Hepatocyte (in vitro differentiated cells): ENCODE measurements around the gene SCLT1. TPM values are rescaled to one million over a fixed set of nuclear protein-coding genes. Genes with fewer than 3 reads are reported as not detected.

ENCODE experiments used
- DNase-seq: peaks from one replicate; pipeline ENCODE4 v3.0.0-alpha.2; 2016; ENCODE audit warnings: low spot score
- H2AFZ ChIP-seq: fragments of 200-600 bp; sonication (generic); 2 replicates; pipeline ENCODE4 v1.6.0; 2016; ENCODE audit warnings: antibody characterized with exemption, mild to moderate bottlenecking
- H3K27ac ChIP-seq: fragments of 200-600 bp; sonication (generic); 2 replicates; pipeline ENCODE4 v1.5.1; 2016; ENCODE audit warnings: mild to moderate bottlenecking
- H3K27me3 ChIP-seq: fragments of 200-600 bp; sonication (generic); 2 replicates; pipeline ENCODE4 v1.6.1; 2016
- H3K36me3 ChIP-seq: fragments of 200-600 bp; sonication (generic); replicated peaks from 2 replicates; pipeline ENCODE4 v1.5.1; 2016; ENCODE audit warnings: low read depth; ENCODE audit not compliant: insufficient read depth
- H3K4me1 ChIP-seq: fragments of 200-600 bp; sonication (generic); 2 replicates; pipeline ENCODE4 v1.5.1; 2016; ENCODE audit warnings: mild to moderate bottlenecking, moderate library complexity; ENCODE audit not compliant: insufficient read depth
- H3K4me2 ChIP-seq: fragments of 200-600 bp; sonication (generic); 2 replicates; pipeline ENCODE4 v1.6.0; 2016
- H3K4me3 ChIP-seq: fragments of 200-600 bp; sonication (generic); 2 replicates; pipeline ENCODE4 v1.5.1; 2016; ENCODE audit warnings: mild to moderate bottlenecking
- H3K79me2 ChIP-seq: fragments of 200-600 bp; sonication (generic); 2 replicates; pipeline ENCODE4 v1.6.0; 2017; ENCODE audit warnings: mild to moderate bottlenecking
- H3K9me2 ChIP-seq: fragments of 200-600 bp; sonication (generic); replicated peaks from 2 replicates; pipeline ENCODE4 v1.6.0; 2017; ENCODE audit warnings: mild to moderate bottlenecking; ENCODE audit not compliant: insufficient read depth
- H3K9me3 ChIP-seq: fragments of 200-600 bp; sonication (generic); 2 replicates; pipeline ENCODE4 v1.5.1; 2016; ENCODE audit warnings: low read depth, mild to moderate bottlenecking
- H4K20me1 ChIP-seq: fragments of 200-600 bp; sonication (generic); 2 replicates; pipeline ENCODE4 v1.6.0; 2016; ENCODE audit warnings: mild to moderate bottlenecking; ENCODE audit not compliant: insufficient read depth, poor library complexity, severe bottlenecking
- EZH2 ChIP-seq: fragments of 200-600 bp; sonication (generic); IDR thresholded peaks from 2 replicates; pipeline ENCODE4 v1.6.1; 2016; ENCODE audit warnings: antibody characterized with exemption, mild to moderate bottlenecking, borderline replicate concordance
- EZH2phosphoT487 ChIP-seq: fragments of 200-600 bp; sonication (generic); IDR thresholded peaks from one replicate; pipeline ENCODE4 v1.6.1; 2018; ENCODE audit warnings: antibody characterized with exemption, mild to moderate bottlenecking, low read depth, moderate library complexity; ENCODE audit not compliant: unreplicated experiment, severe bottlenecking
- WGBS: methylation state at CpG from one replicate; pipeline ENCODE4 v1.1.6; 2016; ENCODE audit warnings: low lambda C conversion rate; ENCODE audit errors: missing lambda C conversion rate; 5-methylcytosine and 5-hydroxymethylcytosine counted together
- polyA plus RNA-seq: library from polyadenylated mRNA; unstranded; fragments of >200 nt; fragmentation: Nextera tagmentation; extraction: Ambion mirVana; gene quantifications from 2 replicates; pipeline ENCODE4 v1.2.1, GENCODE V29; 2016
- total RNA-seq: library from RNA; depleted of rRNA; stranded (reverse); fragments of >200 nt; gene quantifications from 2 replicates; pipeline ENCODE4 v1.2.3, GENCODE V29; 2014
- TF ChIP-seq, protein P1 (sequence below): fragments of 200-600 bp; sonication (generic); IDR thresholded peaks from 2 replicates; pipeline ENCODE4 v1.5.1; 2016; ENCODE audit warnings: antibody characterized with exemption, mild to moderate bottlenecking; ENCODE audit not compliant: poor library complexity

The SCLT1 gene
- total and polyA plus RNA-seq, 2 experiments from 2014 or later = 6.9 to 13.6 TPM

DNA sequence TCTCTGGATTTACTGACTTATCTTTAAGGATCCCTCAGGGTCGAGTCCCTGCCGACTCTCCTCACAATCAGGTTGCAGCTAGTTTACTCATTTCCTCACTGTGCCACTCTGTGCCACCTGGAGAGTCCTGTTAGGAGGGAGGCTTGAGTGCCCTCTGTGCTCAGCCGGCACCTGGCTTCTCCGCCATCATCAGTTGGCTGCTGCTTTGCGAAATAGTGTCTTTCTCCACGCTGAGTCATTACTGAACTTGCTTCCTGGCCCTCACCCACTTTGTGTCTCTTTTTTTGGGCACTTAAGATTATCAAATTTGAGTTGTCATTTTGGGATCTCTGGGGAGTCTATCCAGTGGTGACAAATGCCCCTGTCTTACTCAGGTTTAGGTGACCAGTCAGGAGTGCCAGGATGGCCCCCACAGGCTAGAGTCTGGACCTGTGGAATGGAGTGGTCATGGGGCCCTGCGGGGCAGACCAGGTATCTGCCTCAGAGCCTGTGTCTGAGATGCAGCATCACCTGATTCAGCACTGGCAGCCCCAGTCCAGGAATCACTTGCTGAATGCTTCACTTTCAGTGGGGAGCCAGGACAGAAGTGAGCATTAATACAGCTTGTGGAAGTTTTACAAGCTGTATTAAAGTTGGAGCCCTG lies 246.1 kb downstream of the SCLT1 start:
- no peaks in the 10 kb centered on the region for H3K27me3 ChIP-seq
- peaks cover 6% of the 10 kb centered on the region for H4K20me1 ChIP-seq
- no peaks in the 10 kb centered on the region for H3K4me1 ChIP-seq
- no peak overlapping the region for H3K4me3 ChIP-seq
- no peak for DNase-seq
- no peak overlapping the region for H3K4me2 ChIP-seq
- no peak for TF ChIP-seq EZH2phosphoT487
- TF ChIP-seq, protein P1, sequence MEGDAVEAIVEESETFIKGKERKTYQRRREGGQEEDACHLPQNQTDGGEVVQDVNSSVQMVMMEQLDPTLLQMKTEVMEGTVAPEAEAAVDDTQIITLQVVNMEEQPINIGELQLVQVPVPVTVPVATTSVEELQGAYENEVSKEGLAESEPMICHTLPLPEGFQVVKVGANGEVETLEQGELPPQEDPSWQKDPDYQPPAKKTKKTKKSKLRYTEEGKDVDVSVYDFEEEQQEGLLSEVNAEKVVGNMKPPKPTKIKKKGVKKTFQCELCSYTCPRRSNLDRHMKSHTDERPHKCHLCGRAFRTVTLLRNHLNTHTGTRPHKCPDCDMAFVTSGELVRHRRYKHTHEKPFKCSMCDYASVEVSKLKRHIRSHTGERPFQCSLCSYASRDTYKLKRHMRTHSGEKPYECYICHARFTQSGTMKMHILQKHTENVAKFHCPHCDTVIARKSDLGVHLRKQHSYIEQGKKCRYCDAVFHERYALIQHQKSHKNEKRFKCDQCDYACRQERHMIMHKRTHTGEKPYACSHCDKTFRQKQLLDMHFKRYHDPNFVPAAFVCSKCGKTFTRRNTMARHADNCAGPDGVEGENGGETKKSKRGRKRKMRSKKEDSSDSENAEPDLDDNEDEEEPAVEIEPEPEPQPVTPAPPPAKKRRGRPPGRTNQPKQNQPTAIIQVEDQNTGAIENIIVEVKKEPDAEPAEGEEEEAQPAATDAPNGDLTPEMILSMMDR = no peak
- TF ChIP-seq EZH2 = no peak
- H3K9me2 ChIP-seq = no peaks in the 10 kb centered on the region
- no peak overlapping the region for H2AFZ ChIP-seq
- H3K36me3 ChIP-seq = no peaks in the 10 kb centered on the region
- 88% methylated on average over 7 of the region's 7 CpGs for WGBS
- H3K9me3 ChIP-seq = no peaks in the 10 kb centered on the region
- no peak overlapping the region for H3K27ac ChIP-seq
- H3K79me2 ChIP-seq = peaks cover 21% of the 10 kb centered on the region

DNA sequence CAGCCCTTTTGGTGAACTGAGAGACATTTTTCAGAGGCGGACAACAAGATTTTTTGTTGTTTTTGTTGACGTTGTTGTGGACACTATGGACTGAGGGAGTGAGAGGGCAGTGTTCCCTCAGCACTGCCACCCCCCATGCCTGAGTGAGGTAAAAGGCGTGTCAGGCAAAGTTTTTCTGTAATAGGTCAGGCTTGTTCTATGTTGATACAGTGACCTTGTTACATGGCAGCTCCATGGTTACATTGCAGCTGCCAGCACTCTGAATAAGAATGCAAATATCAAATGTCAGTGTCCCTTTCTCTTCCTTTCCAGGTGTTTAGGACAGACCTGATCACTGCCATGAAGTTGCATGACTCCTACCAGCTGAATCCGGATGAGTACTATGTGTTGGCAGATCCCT lies 247.3 kb downstream of the SCLT1 start:
- H3K9me2 ChIP-seq = no peaks in the 10 kb centered on the region
- H4K20me1 ChIP-seq = peaks cover 6% of the 10 kb centered on the region
- H3K4me1 ChIP-seq = no peaks in the 10 kb centered on the region
- H3K4me2 ChIP-seq = no peak overlapping the region
- no peaks in the 10 kb centered on the region for H3K9me3 ChIP-seq
- no peaks in the 10 kb centered on the region for H3K36me3 ChIP-seq
- H2AFZ ChIP-seq = no peak overlapping the region
- no peaks in the 10 kb centered on the region for H3K27me3 ChIP-seq
- peaks cover 32% of the 10 kb centered on the region for H3K79me2 ChIP-seq
- WGBS = 90% methylated on average over 4 of the region's 4 CpGs
- H3K4me3 ChIP-seq = no peak overlapping the region
- no peak overlapping the region for H3K27ac ChIP-seq
- no peak for TF ChIP-seq EZH2phosphoT487
- no peak for DNase-seq

DNA sequence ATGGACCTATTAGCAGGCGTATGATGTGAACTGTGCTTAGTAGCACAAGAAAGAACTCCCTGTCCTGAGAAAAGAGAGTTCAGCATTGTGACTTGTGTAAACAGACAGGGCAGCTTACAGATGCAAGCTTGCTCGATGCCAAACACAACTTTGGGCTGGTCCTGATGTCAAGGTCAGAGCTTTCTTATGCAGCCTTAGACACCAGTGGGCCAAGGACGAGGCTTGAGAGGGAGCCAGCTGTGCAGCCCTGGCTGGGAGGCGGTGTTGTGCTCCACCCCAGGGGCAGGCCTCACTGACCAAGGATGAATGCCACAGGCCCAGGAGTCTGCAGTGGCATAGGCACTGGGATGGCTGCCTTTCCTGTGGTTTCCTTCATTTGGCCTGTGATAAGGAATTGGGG lies 248.4 kb downstream of the SCLT1 start:
- no peaks in the 10 kb centered on the region for H3K27me3 ChIP-seq
- DNase-seq = no peak
- H2AFZ ChIP-seq = no peak overlapping the region
- peaks cover 43% of the 10 kb centered on the region for H3K79me2 ChIP-seq
- H3K4me1 ChIP-seq = peaks cover 6% of the 10 kb centered on the region
- peaks cover 12% of the 10 kb centered on the region for H4K20me1 ChIP-seq
- no peaks in the 10 kb centered on the region for H3K9me2 ChIP-seq
- no peak overlapping the region for H3K4me2 ChIP-seq
- no peak overlapping the region for H3K27ac ChIP-seq
- WGBS = 81% methylated on average over 4 of the region's 4 CpGs
- TF ChIP-seq EZH2 (no peak), EZH2phosphoT487 (no peak)
- TF ChIP-seq, protein P1 = no peak
- no peaks in the 10 kb centered on the region for H3K9me3 ChIP-seq
- no peaks in the 10 kb centered on the region for H3K36me3 ChIP-seq
- H3K4me3 ChIP-seq = no peak overlapping the region

DNA sequence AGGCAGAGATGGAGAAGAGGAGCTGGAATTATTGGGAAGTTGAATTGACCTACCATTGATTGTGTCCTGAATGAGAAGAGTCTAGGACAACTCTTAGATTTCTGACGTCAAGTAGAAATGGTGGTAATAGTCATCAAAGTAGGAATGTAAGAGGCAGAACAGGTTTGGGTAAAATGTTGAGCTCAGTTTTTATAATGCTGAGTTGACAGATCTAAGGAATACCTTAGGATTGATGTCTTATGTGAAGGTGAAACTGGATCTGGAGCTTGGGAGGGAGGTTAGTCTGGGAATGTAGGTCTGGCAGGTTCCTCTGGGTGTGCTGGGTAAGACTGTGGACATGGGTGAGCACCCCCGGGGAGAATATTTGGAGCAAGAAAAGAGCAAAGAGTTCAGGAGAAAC lies 251.9 kb downstream of the SCLT1 start:
- H3K9me2 ChIP-seq = no peaks in the 10 kb centered on the region
- H3K4me2 ChIP-seq = no peak overlapping the region
- H3K9me3 ChIP-seq = no peaks in the 10 kb centered on the region
- H3K79me2 ChIP-seq = peaks cover 75% of the 10 kb centered on the region
- 80% methylated on average over 2 of the region's 2 CpGs for WGBS
- H3K36me3 ChIP-seq = no peaks in the 10 kb centered on the region
- H3K4me1 ChIP-seq = peaks cover 6% of the 10 kb centered on the region
- TF ChIP-seq EZH2phosphoT487 = no peak
- TF ChIP-seq EZH2 = no peak
- TF ChIP-seq, protein P1 = no peak
- no peak overlapping the region for H3K27ac ChIP-seq
- no peak overlapping the region for H2AFZ ChIP-seq
- no peak for DNase-seq
- H4K20me1 ChIP-seq = peaks cover 19% of the 10 kb centered on the region
- H3K27me3 ChIP-seq = no peaks in the 10 kb centered on the region
- no peak overlapping the region for H3K4me3 ChIP-seq
